ENCODE measurements around the gene UNK. TPM values are rescaled to one million over a fixed set of nuclear protein-coding genes. Genes with fewer than 3 reads are reported as not detected.

Gene UNK
- total RNA-seq, 1 experiment from 2014 or later: 35.4 TPM

- Mint-ChIP-seq H3K27me3 (ENCODE audit: low read depth) (no peaks in the 10 kb centered on the region), H3K36me3 (no peaks in the 10 kb centered on the region), H3K9me3 (no peaks in the 10 kb centered on the region), H3K4me1 (no peaks in the 10 kb centered on the region), H3K27ac (no peak overlapping the region), H3K4me3 (no peak overlapping the region)
- CTCF ChIA-PET: interaction anchor here (0.7 to 3.6 kb wide), 9 partner anchors 8 to 113 kb away, joined by 4 to 30 read pairs (median 9); partner anchors contain the start of genes GALK1, ITGB4 and SMIM5
- no peak for TF ChIP-seq STAT6 (CRISPR knock-in tag; conservative IDR thresholded peaks at IDR 0.05; ENCODE audit: low read depth)
- no peak for TF ChIP-seq OVOL2 (CRISPR knock-in tag; IDR thresholded peaks at IDR 0.05; ENCODE audit: borderline replicate concordance)
- no peak for TF ChIP-seq IRF2 (CRISPR knock-in tag; IDR thresholded peaks at IDR 0.05; ENCODE audit: borderline replicate concordance, low read depth)
- no peak for TF ChIP-seq ZNF121 (CRISPR knock-in tag; IDR thresholded peaks at IDR 0.05)
- no peak for TF ChIP-seq E2F4 (CRISPR knock-in tag; IDR thresholded peaks at IDR 0.05; ENCODE audit: borderline replicate concordance, low read depth)
- TF ChIP-seq NFE2L1 (CRISPR knock-in tag; IDR thresholded peaks at IDR 0.05): no peak
- TF ChIP-seq MXD4 (CRISPR knock-in tag; IDR thresholded peaks at IDR 0.05; ENCODE audit: borderline replicate concordance): no peak
- TF ChIP-seq JUN (CRISPR knock-in tag; IDR thresholded peaks at IDR 0.05): no peak
- no peak for TF ChIP-seq NR2C2 (CRISPR knock-in tag; IDR thresholded peaks at IDR 0.05)
- TF ChIP-seq PRDM15 (CRISPR knock-in tag; IDR thresholded peaks at IDR 0.05): no peak
- no peak for TF ChIP-seq E2F5 (CRISPR knock-in tag; IDR thresholded peaks at IDR 0.05)
- TF ChIP-seq ATF6 (CRISPR knock-in tag; IDR thresholded peaks at IDR 0.05): no peak
- no peak for TF ChIP-seq ZNF416 (CRISPR knock-in tag; IDR thresholded peaks at IDR 0.05)
- TF ChIP-seq NR1H2 (CRISPR knock-in tag; IDR thresholded peaks at IDR 0.05): no peak
- no peak for TF ChIP-seq ZNF281 (CRISPR knock-in tag; IDR thresholded peaks at IDR 0.05)
- no peak for TF ChIP-seq ZNF423 (CRISPR knock-in tag; IDR thresholded peaks at IDR 0.05)
- TF ChIP-seq CREB1 (CRISPR knock-in tag; IDR thresholded peaks at IDR 0.05): no peak
- no peak for TF ChIP-seq FOXP1 (CRISPR knock-in tag; IDR thresholded peaks at IDR 0.05; ENCODE audit: borderline replicate concordance)
- TF ChIP-seq ATF3 (CRISPR knock-in tag; conservative IDR thresholded peaks at IDR 0.05): no peak
- TF ChIP-seq RORB (CRISPR knock-in tag; IDR thresholded peaks at IDR 0.05): no peak
- no peak for DNase-seq (ENCODE audit: low spot score)
- ATAC-seq: no peak
- POLR2A ChIA-PET: interaction anchor here (0.6 to 1.7 kb wide), 2 partner anchors 18 to 296 kb away, joined by 5 to 6 read pairs; partner anchors contain the start of gene ITGB4
These were observed 45.4 kb upstream of the UNK start for GRCh38 chr17:75739174-75739573.

Measured in WTC11 (cell line).